Upper lobe of left lung (tissue), 4 donors: ENCODE data around the gene ITPA.

Experiments used
- EP300 ChIP-seq, 4 donors: sonication (generic); formaldehyde crosslinking; IDR thresholded peaks; one replicate each; pipeline ENCODE4 v1.5.1; 2017; ENCODE audit warnings: antibody characterized with exemption in 4 of 4, control low read depth in 2 of 4
- POLR2A ChIP-seq, 4 donors: fragments of 450-650 bp; IDR thresholded peaks; one replicate each; pipeline ENCODE4 v1.5.1; 2016 to 2017; ENCODE audit warnings: antibody characterized with exemption in 4 of 4, mild to moderate bottlenecking in 2 of 4
- POLR2AphosphoS5 ChIP-seq, 2 donors: sonication (generic); formaldehyde crosslinking; IDR thresholded peaks; one replicate each; pipeline ENCODE4 v1.5.1; 2017; ENCODE audit warnings: antibody characterized with exemption in 2 of 2
- TF ChIP-seq, protein P1 (sequence below), 6 experiments: fragments of 450-650 bp in 4 of 6; fragments of 200-600 bp in 2 of 6; sonication (generic) in 2 of 6; IDR thresholded peaks; one replicate each; pipeline ENCODE4 v1.5.1; 2016 to 2019; ENCODE audit warnings: antibody characterized with exemption in 6 of 6

DNA sequence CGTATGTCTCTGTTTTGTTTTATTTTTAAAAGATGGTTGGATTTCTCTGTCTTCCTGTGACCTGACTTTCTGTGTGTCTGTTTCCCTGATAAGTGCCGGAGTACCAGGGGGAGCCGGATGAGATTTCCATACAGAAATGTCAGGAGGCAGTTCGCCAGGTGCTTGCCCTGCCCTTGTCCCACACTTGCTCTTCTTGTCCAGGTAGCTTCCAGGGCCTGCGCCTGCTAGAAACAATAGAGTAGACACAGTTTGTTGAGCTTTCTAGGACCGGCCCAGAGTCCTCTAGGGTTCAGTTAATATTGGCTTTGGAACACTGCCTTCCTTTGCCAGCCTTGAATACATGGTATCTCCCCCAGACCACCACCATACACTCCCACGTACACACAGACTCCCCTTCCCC is 3.9 kb downstream of the ITPA start:
- TF ChIP-seq EP300 (IDR thresholded peaks at IDR 0.05), result no peak
- TF ChIP-seq, protein P1, sequence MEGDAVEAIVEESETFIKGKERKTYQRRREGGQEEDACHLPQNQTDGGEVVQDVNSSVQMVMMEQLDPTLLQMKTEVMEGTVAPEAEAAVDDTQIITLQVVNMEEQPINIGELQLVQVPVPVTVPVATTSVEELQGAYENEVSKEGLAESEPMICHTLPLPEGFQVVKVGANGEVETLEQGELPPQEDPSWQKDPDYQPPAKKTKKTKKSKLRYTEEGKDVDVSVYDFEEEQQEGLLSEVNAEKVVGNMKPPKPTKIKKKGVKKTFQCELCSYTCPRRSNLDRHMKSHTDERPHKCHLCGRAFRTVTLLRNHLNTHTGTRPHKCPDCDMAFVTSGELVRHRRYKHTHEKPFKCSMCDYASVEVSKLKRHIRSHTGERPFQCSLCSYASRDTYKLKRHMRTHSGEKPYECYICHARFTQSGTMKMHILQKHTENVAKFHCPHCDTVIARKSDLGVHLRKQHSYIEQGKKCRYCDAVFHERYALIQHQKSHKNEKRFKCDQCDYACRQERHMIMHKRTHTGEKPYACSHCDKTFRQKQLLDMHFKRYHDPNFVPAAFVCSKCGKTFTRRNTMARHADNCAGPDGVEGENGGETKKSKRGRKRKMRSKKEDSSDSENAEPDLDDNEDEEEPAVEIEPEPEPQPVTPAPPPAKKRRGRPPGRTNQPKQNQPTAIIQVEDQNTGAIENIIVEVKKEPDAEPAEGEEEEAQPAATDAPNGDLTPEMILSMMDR (IDR thresholded peaks at IDR 0.05), result no peak
- TF ChIP-seq POLR2A (IDR thresholded peaks at IDR 0.05), result no peak
- TF ChIP-seq POLR2AphosphoS5 (IDR thresholded peaks at IDR 0.05), result no peak
